Body of pancreas (tissue), 4 donors: Measurements from ENCODE around the gene PHPT1. TPM values are rescaled to one million over a fixed set of nuclear protein-coding genes. Genes with fewer than 3 reads are reported as not detected.
"Not testable (repeated sequence)": the region's sequence is repeated elsewhere in the genome, so short reads cannot be mapped to it uniquely, and the experiment has no call there.

Source experiments
- ATAC-seq: fragments of 150-250 bp; one replicate; pipeline ENCODE4 v1.9.1; 2016
- DNase-seq, 4 donors: peaks; one replicate each; pipeline ENCODE4 v3.0.0-alpha.2; 2019
- H3K27ac ChIP-seq, 4 donors: fragments of 200-600 bp; sonication (generic); 1 replicate in 3 of 4; 2 replicates in 1 of 4; pipeline versions ENCODE4 v1.5.1 to v1.6.1; 2016 to 2019; ENCODE audit warnings: mild to moderate bottlenecking in 1 of 4, mixed read lengths in 1 of 4, moderate library complexity in 1 of 4
- H3K27me3 ChIP-seq, 2 donors: fragments of 200-600 bp; sonication (generic); one replicate each; pipeline ENCODE4 v1.6.0; 2016; ENCODE audit warnings: mild to moderate bottlenecking in 1 of 2
- H3K36me3 ChIP-seq, 2 donors: fragments of 200-600 bp; sonication (generic); replicated peaks in 1 of 2; 2 replicates each; pipeline ENCODE4 v1.5.1; 2016; ENCODE audit warnings: low read depth in 2 of 2; ENCODE audit not compliant: insufficient read depth in 1 of 2
- H3K4me1 ChIP-seq: fragments of 200-600 bp; sonication (generic); one replicate; pipeline ENCODE4 v1.6.0; 2016
- H3K4me3 ChIP-seq, 2 donors: fragments of 200-600 bp; sonication (generic); 1 replicate in 1 of 2; 2 replicates in 1 of 2; pipeline ENCODE4 v1.5.1; 2016 to 2019
- H3K9me3 ChIP-seq, 3 donors: fragments of 200-600 bp; sonication (generic); 1 replicate in 2 of 3; 2 replicates in 1 of 3; pipeline ENCODE4 v1.5.1; 2016
- CTCF ChIP-seq, 7 experiments: fragments of 450-650 bp in 4 of 7; fragments of 200-600 bp in 3 of 7; sonication (generic) in 3 of 7; IDR thresholded peaks; one replicate each; pipeline ENCODE4 v1.5.1; 2016 to 2019; ENCODE audit warnings: antibody characterized with exemption in 7 of 7
- POLR2A ChIP-seq, 3 donors: fragments of 450-650 bp; IDR thresholded peaks; one replicate each; pipeline ENCODE4 v1.6.1; 2016; ENCODE audit warnings: antibody characterized with exemption in 3 of 3, mild to moderate bottlenecking in 2 of 3
- WGBS, 2 donors: methylation state at CpG; one replicate each; pipeline ENCODE4 v1.1.5; 2017; 5-methylcytosine and 5-hydroxymethylcytosine counted together
- intact Hi-C: fragments of 100-400 bp; cut with DNase I; formaldehyde crosslinking; loops from one replicate; pipeline ENCODE4 v1.15.1; 2023
- total RNA-seq, 2 donors: library from RNA; depleted of rRNA; stranded (reverse); fragments of >200 nt; gene quantifications; one replicate each; pipeline ENCODE4 v1.1.0, GENCODE V29; 2016

The PHPT1 gene
- total RNA-seq, 2 donors from 2014 or later: 60.6 to 65.6 TPM

- Histone ChIP-seq H3K4me1 (peaks cover 54% of the 10 kb centered on the region), H3K27ac (peak within 1 kb of the TSS; percentile 73 to 89 (median 76))
- DNase-seq (peak; percentile 77 to 80 (median 79)), ATAC-seq (peak; percentile 80)
- intact Hi-C loops, H3K36me3 ChIP-seq, H3K4me3 ChIP-seq, H3K9me3 ChIP-seq, H3K27me3 ChIP-seq: not testable (repeated sequence)
- TF ChIP-seq CTCF (IDR thresholded peaks at IDR 0.05): peak; percentile 79 to 94 (median 86)
- peak in 1 of 3 donors; percentile 17 for TF ChIP-seq POLR2A (IDR thresholded peaks at IDR 0.05)
- WGBS, 2 donors: 0 to 2% methylated on average over 7 to 22 of the region's 27 CpGs
These were observed 6.7 kb upstream of the PHPT1 start, which contains the start of gene AJM1 for GRCh38 chr9:136842380-136842948. Gene AJM1 (plus strand): TSS chr9:136842478. CDS start chr9:136844415, 1,937 bp downstream.

GRCh38 chr9:136843159-136843800 lies 5.9 kb upstream of the PHPT1 start:
- ATAC-seq, intact Hi-C loops, H3K9me3 ChIP-seq, H3K36me3 ChIP-seq, H3K27me3 ChIP-seq, H3K4me3 ChIP-seq, DNase-seq: not testable (repeated sequence)
- Histone ChIP-seq H3K4me1 (peaks cover 56% of the 10 kb centered on the region), H3K27ac (peak overlapping the region; percentile 34 to 89 (median 72))
- WGBS, 2 donors: 0 to 10% methylated on average over 2 to 21 of the region's 21 CpGs

DNA sequence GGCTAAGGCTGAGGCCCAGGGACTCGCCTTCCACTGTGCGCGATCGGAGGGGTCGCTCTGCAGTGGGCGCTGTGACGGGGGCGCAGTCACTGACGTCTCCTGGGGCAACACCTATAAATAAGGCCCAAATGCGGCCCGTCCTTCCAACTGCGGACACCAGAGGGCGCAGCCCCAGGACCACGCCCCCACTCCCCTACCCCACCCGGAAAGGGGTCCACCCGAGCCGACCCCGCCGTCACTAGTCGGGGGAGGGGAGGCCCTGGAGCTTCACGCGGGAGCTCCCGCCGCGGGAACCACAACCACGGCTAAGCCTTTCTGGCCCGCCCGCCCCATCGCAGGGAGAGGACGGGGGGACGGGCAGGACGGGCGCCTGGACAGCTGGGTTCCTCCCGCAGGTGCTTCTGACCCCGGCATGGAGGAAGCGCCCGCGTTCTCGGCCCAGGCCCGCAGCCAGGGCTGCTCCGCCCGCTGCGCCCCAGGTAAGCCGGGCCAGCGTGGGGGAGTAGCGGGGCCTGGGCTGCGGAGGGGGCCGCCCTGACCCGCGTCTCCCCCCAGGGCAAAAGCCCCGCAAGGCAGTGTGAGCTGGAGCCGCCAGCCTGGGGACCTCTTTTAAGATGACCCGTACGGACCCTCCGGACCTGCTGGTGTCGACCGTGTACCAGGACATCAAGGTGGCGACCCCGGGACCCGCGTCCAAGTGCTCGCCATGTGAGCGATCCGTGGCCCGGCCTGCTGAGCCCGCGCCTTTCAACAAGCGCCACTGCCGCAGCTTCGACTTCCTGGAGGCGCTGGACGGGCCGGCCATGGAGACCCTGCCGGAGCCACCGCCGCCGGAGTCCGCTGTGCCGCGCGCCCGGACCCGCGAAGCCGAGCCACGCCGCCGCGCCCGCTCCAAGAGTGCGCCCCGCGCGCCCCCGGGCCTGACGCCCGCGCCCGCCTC lies 5.1 kb upstream of the PHPT1 start:
- H3K27me3 ChIP-seq, intact Hi-C loops, ATAC-seq, H3K9me3 ChIP-seq, H3K36me3 ChIP-seq, H3K4me3 ChIP-seq: not testable (repeated sequence)
- peak in 3 of 4 donors; percentile 44 to 65 (median 64) for DNase-seq
- TF ChIP-seq CTCF (IDR thresholded peaks at IDR 0.05): peak; percentile 56 to 78 (median 68)
- peaks cover 56% of the 10 kb centered on the region for H3K4me1 ChIP-seq
- peak overlapping the region; percentile 34 to 89 (median 72) for H3K27ac ChIP-seq
- WGBS, 2 donors: 40 to 73% methylated on average over 11 to 79 of the region's 99 CpGs

- intact Hi-C loops: no loop called here
- Histone ChIP-seq H3K4me3 (no peak overlapping the region), H3K36me3 (no peaks in the 10 kb centered on the region), H3K27ac (no peak overlapping the region), H3K4me1 (peaks cover 59% of the 10 kb centered on the region), H3K9me3 (no peaks in the 10 kb centered on the region), H3K27me3 (no peaks in the 10 kb centered on the region)
- DNase-seq (no peak), ATAC-seq (no peak)
- TF ChIP-seq CTCF (IDR thresholded peaks at IDR 0.05) (no peak), POLR2A (IDR thresholded peaks at IDR 0.05) (no peak)
- WGBS, 2 donors: 69 to 89% methylated on average over 34 to 53 of the region's 88 CpGs
These were observed 4.3 kb upstream of the PHPT1 start for GRCh38 chr9:136844761-136845464.
